MCF 10A (cell line): ENCODE measurements around the gene GNG14. TPM values are rescaled to one million over a fixed set of nuclear protein-coding genes. Genes with fewer than 3 reads are reported as not detected.
A peak's percentile ranks its signal among the peaks of the same experiment; 100 is the strongest.

Source experiments
- BruUV-seq: library from RNA; stranded (reverse); fragments of 400-500 nt; replicated peaks from 2 replicates; lab custom pipeline; 2021; lab: Mats Ljungman, UMichigan
- CTCF ChIA-PET: fragments of 300-600 bp; sonication (Branson Sonifier 250); formaldehyde crosslinking; extraction: SDS; loops from one replicate; lab custom pipeline; 2021; ENCODE audit warnings: antibody characterized with exemption, inconsistent platforms; lab: Yijun Ruan, JAX
- POLR2A ChIA-PET: fragments of 300-600, 350-650 bp; sonication (Branson Sonifier 250); formaldehyde crosslinking; extraction: SDS; loops from one replicate; lab custom pipeline; 2020; ENCODE audit warnings: antibody characterized with exemption, inconsistent platforms; lab: Yijun Ruan, JAX
- DNase-seq: peaks from one replicate; pipeline ENCODE4 v3.0.0-alpha.2; 2018; ENCODE audit not compliant: unreplicated experiment
- H3K27ac Mint-ChIP-seq: one replicate; pipeline ENCODE4 v1.8.0; 2022; ENCODE audit warnings: mild to moderate bottlenecking, low read depth, mixed read lengths; ENCODE audit not compliant: unreplicated experiment
- H3K27me3 Mint-ChIP-seq: one replicate; pipeline ENCODE4 v1.8.0; 2022; ENCODE audit warnings: mixed read lengths; ENCODE audit not compliant: insufficient read depth, unreplicated experiment
- H3K36me3 Mint-ChIP-seq: one replicate; pipeline ENCODE4 v1.8.0; 2022; ENCODE audit warnings: mild to moderate bottlenecking, moderate library complexity, mixed read lengths; ENCODE audit not compliant: insufficient read depth, unreplicated experiment
- H3K4me1 Mint-ChIP-seq: one replicate; pipeline ENCODE4 v1.8.0; 2022; ENCODE audit warnings: mixed read lengths; ENCODE audit not compliant: insufficient read depth, unreplicated experiment
- H3K4me3 Mint-ChIP-seq: one replicate; pipeline ENCODE4 v1.8.0; 2022; ENCODE audit warnings: mild to moderate bottlenecking, moderate library complexity, mixed read lengths; ENCODE audit not compliant: unreplicated experiment
- H3K9me3 Mint-ChIP-seq: one replicate; pipeline ENCODE4 v1.8.0; 2022; ENCODE audit warnings: mixed read lengths; ENCODE audit not compliant: unreplicated experiment
- intact Hi-C: fragments of 100-400 bp; cut with micrococcal nuclease; formaldehyde crosslinking; loops from 2 replicates; pipeline ENCODE4 v1.14.1; 2022
- total RNA-seq: library from RNA; stranded (reverse); gene quantifications from 2 replicates; pipeline ENCODE4 v1.2.3, GENCODE V29; 2022
- TF ChIP-seq, protein P1 (sequence below): fragments of 200-600 bp; IDR thresholded peaks from one replicate; pipeline ENCODE4 v1.8.0; 2022; ENCODE audit warnings: antibody characterized with exemption, mild to moderate bottlenecking; ENCODE audit not compliant: unreplicated experiment

GNG14 gene
- total RNA-seq, 1 experiment from 2014 or later: not detected

DNA sequence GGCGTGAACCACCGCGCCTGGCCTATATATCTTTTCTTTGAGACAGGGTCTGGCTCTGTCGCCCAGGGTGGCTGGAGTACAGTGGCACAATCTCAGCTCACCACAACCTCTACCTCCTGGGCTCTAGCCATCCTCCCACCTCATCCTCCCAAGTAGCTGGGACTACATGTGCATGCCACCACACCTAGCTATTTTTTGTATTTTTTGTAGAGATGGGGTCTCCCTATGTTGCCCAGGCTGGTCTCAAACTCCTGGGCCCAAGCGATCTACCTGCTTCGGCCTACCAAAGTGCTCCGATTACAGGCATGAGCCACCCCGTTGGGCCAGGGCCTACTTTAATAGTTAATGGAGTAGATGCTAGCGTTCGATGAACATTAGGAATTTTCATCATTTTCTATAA is 32.5 kb downstream of the GNG14 start:
- POLR2A ChIA-PET: interaction anchor here (0.6 to 6.5 kb wide), 9 partner anchors 11 to 236 kb away, joined by 3 to 235 read pairs (median 3); partner anchors contain the start of genes DHPS, FBXW9, GADD45GIP1 and GET3
- CTCF ChIA-PET: interaction anchor here (1.1 to 1.7 kb wide), 3 partner anchors 13 to 127 kb away, joined by 3 to 4 read pairs (median 3); no protein-coding TSS in a partner anchor
- Mint-ChIP-seq H3K4me3 (peak overlapping the region; percentile 96), H3K36me3 (peaks cover 68% of the 10 kb centered on the region), H3K27ac (peak overlapping the region; percentile 96), H3K4me1 (peaks cover 12% of the 10 kb centered on the region), H3K9me3 (no peaks in the 10 kb centered on the region), H3K27me3 (no peaks in the 10 kb centered on the region)
- no TSS peak for BruUV-seq
- TF ChIP-seq, protein P1, sequence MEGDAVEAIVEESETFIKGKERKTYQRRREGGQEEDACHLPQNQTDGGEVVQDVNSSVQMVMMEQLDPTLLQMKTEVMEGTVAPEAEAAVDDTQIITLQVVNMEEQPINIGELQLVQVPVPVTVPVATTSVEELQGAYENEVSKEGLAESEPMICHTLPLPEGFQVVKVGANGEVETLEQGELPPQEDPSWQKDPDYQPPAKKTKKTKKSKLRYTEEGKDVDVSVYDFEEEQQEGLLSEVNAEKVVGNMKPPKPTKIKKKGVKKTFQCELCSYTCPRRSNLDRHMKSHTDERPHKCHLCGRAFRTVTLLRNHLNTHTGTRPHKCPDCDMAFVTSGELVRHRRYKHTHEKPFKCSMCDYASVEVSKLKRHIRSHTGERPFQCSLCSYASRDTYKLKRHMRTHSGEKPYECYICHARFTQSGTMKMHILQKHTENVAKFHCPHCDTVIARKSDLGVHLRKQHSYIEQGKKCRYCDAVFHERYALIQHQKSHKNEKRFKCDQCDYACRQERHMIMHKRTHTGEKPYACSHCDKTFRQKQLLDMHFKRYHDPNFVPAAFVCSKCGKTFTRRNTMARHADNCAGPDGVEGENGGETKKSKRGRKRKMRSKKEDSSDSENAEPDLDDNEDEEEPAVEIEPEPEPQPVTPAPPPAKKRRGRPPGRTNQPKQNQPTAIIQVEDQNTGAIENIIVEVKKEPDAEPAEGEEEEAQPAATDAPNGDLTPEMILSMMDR: no peak
- intact Hi-C loops: loop anchor here (5.0 kb wide), 1 partner anchor 72 kb away; the partner anchor contains the start of gene JUNB
- no peak for DNase-seq

DNA sequence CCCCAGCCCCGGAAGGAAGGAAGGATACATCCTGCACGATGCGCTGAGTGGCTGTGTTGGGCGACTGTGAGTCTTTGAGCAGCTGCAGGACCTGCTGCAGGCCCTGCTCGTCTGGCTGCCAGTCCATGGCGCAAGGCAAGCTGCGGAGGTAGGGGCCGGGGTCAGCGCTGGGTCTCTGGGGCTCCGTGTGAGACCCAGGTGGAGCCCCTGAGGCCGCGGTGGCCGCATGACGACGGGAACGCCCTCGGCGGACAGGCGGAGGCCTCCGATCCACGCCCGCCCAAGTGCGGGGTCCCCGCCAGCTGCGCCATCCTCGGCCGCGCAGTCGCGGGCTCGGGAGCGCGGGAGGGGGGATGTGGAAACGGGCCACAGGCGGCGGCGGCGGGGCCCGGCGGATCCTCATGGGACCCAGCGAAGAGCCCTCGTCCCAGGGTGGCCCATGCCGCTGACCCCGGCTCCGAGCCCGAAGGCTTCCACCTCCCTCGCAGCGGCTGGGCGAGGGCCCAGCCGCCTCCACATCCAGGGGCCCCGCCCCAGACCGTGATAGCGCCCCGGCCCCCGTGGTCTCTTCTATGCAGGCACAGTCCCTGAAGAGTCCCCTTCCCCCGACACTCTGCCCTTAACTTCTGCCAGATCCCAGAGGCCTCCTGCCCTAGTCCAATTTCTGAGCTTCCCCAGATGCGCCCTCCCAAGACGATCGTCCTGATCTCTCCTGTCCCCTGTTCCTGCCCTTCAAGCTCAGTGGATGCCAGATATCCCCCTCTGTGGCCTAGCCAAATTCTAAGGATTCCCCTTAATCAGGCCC is 33.3 kb downstream of the GNG14 start:
- no peaks in the 10 kb centered on the region for H3K9me3 Mint-ChIP-seq
- TF ChIP-seq, protein P1: no peak
- peaks cover 12% of the 10 kb centered on the region for H3K4me1 Mint-ChIP-seq
- H3K36me3 Mint-ChIP-seq: peaks cover 61% of the 10 kb centered on the region
- intact Hi-C loops: loop anchor here (5.0 kb wide), 1 partner anchor 71 kb away; the partner anchor contains the start of gene JUNB
- no peaks in the 10 kb centered on the region for H3K27me3 Mint-ChIP-seq
- ChIA-PET POLR2A (interaction anchor here (0.6 to 6.5 kb wide), 18 partner anchors 12 to 581 kb away, joined by 3 to 235 read pairs (median 3); partner anchors contain the start of genes DHPS, FBXW9, GADD45GIP1 and GET3), CTCF (interaction anchor here (0.7 to 3.8 kb wide), 5 partner anchors 9 to 38 kb away, joined by 3 to 32 read pairs (median 4); partner anchors contain the start of gene TRIR)
- peak overlapping the region; percentile 96 for H3K27ac Mint-ChIP-seq
- BruUV-seq: no TSS peak
- peak overlapping the region; percentile 96 for H3K4me3 Mint-ChIP-seq
- peak; percentile 27 for DNase-seq

DNA sequence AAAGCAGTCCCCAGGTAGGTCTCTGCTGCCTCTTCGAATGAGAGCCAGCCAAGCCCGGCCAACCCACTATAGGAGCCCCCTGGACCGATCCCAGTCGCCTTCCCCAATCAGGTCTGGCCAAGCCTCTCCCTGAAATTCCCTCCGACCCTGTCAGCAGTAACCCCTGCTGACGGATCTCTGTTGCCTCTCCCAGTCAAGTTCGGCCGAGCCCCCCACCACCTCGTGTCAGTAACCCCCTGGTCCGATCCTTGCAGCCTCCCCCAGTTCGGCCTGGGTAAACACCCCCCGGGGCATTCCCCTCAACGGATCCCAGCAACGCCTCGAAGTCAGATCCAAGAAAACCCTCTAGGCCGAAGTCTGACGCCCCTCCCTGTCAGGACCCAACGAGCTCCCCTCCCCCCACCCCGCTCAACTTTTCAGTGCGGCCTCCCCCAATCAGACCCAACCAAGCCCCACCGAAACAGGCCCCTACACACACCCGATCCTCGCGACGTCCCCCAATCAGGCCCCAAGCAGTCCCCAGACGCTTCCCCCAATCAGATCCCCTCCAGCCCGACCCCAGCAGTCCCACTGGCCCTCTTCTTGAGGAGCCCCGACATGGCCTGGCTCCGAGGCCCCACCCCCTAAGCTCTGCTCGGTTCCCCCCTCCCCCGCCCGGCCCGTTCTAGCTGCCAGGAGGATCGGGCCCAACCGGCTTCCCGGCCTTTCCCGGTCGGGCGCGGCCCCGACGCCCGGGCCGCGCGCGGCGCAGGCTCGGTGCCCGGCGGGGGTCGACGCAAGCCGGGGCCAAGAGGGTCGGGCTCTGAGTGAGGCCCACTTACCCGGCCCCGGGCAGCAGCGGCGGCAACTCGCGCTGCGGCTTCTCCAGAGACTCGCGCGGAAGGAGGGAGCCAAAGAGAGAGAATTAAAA is 34.1 kb downstream of the GNG14 start:
- TF ChIP-seq, protein P1: no peak
- Mint-ChIP-seq H3K27ac (peak overlapping the region; percentile 96), H3K4me3 (peak overlapping the region; percentile 96), H3K27me3 (no peaks in the 10 kb centered on the region), H3K9me3 (no peaks in the 10 kb centered on the region), H3K36me3 (peaks cover 61% of the 10 kb centered on the region), H3K4me1 (peaks cover 12% of the 10 kb centered on the region)
- ChIA-PET POLR2A (interaction anchor here (0.6 to 6.5 kb wide), 20 partner anchors 13 to 1344 kb away, joined by 3 to 235 read pairs (median 4); partner anchors contain the start of genes DHPS, FBXW9, GADD45GIP1 and GET3), CTCF (interaction anchor here (0.6 to 3.8 kb wide), 9 partner anchors 8 to 1004 kb away, joined by 3 to 32 read pairs (median 3); partner anchors contain the start of gene TRIR)
- intact Hi-C loops: loop anchor here (5.0 kb wide), 1 partner anchor 70 kb away; the partner anchor contains the start of gene JUNB
- BruUV-seq: no TSS peak
- peak; percentile 56 for DNase-seq
